Measurements from ENCODE around the gene ZMYND15.
"Not testable (repeated sequence)": the region's sequence is repeated elsewhere in the genome, so short reads cannot be mapped to it uniquely, and the experiment has no call there.

The ZMYND15 gene

GRCh38 chr17:4701116-4701515 is 38.5 kb upstream of the ZMYND15 start:
- DNase-seq (ENCODE audit: low read depth, low spot score) = no peak
- TF ChIP-seq CTCF (IDR thresholded peaks at IDR 0.05; ENCODE audit: low read depth, low read length) = no peak
- no peak overlapping the region for H3K4me3 ChIP-seq (ENCODE audit: low read depth, low read length)
- in situ Hi-C loops (cut with HindIII; ENCODE audit: low sequenced_read_pairs) = no loop called here

GRCh38 chr17:4703330-4703691 is 36.3 kb upstream of the ZMYND15 start:
- no peak for DNase-seq (ENCODE audit: low read depth, low spot score)
- in situ Hi-C loops (cut with HindIII; ENCODE audit: low sequenced_read_pairs) = no loop called here
- peak overlapping the region; percentile 96 for H3K4me3 ChIP-seq (ENCODE audit: low read depth, low read length)
- no peak for TF ChIP-seq CTCF (IDR thresholded peaks at IDR 0.05; ENCODE audit: low read depth, low read length)

- DNase-seq (ENCODE audit: low read depth, low spot score); in situ Hi-C loops (cut with HindIII; ENCODE audit: low sequenced_read_pairs): not testable (repeated sequence)
- H3K4me3 ChIP-seq (ENCODE audit: low read depth, low read length) = peak overlapping the region; percentile 96
Measured at GRCh38 chr17:4704574-4704907, 35.1 kb upstream of the ZMYND15 start.

- no peak for TF ChIP-seq CTCF (IDR thresholded peaks at IDR 0.05; ENCODE audit: low read depth, low read length)
- in situ Hi-C loops (cut with HindIII; ENCODE audit: low sequenced_read_pairs) = no loop called here
- no peak overlapping the region for H3K4me3 ChIP-seq (ENCODE audit: low read depth, low read length)
- DNase-seq (ENCODE audit: low read depth, low spot score) = no peak
Measured at GRCh38 chr17:4704991-4705390, 34.6 kb upstream of the ZMYND15 start.

GRCh38 chr17:4706121-4706520 is 33.5 kb upstream of the ZMYND15 start:
- TF ChIP-seq CTCF (IDR thresholded peaks at IDR 0.05; ENCODE audit: low read depth, low read length) = no peak
- no peak for DNase-seq (ENCODE audit: low read depth, low spot score)
- H3K4me3 ChIP-seq (ENCODE audit: low read depth, low read length) = no peak overlapping the region
- in situ Hi-C loops (cut with HindIII; ENCODE audit: low sequenced_read_pairs) = no loop called here

- H3K4me3 ChIP-seq (ENCODE audit: low read depth, low read length) = no peak overlapping the region
- DNase-seq (ENCODE audit: low read depth, low spot score) = no peak
- in situ Hi-C loops (cut with HindIII; ENCODE audit: low sequenced_read_pairs) = no loop called here
- TF ChIP-seq CTCF (IDR thresholded peaks at IDR 0.05; ENCODE audit: low read depth, low read length) = no peak
Measured at GRCh38 chr17:4708436-4708835, 31.2 kb upstream of the ZMYND15 start.

GRCh38 chr17:4709794-4710692 is 29.6 kb upstream of the ZMYND15 start, which contains the start of gene ARRB2:
TSS of gene ARRB2 (plus strand) at chr17:4710632. CDS start at chr17:4710722, 90 bp downstream.
- peak; percentile 99 for DNase-seq (ENCODE audit: low read depth, low spot score)
- H3K4me3 ChIP-seq (ENCODE audit: low read depth, low read length) = peak within 1 kb of the TSS; percentile 66
- in situ Hi-C loops (cut with HindIII; ENCODE audit: low sequenced_read_pairs) = no loop called here
- TF ChIP-seq CTCF (IDR thresholded peaks at IDR 0.05; ENCODE audit: low read depth, low read length) = peak; percentile 67
